HG03039 (cell line): ENCODE measurements around the gene CTCF.
A peak's percentile ranks its signal among the peaks of the same experiment; 100 is the strongest.

Experiments used
- ATAC-seq: cut with Tn5 transposase; IDR thresholded peaks from one replicate; pipeline ENCODE4 v1.9.1; 2021; ENCODE audit warnings: mild to moderate bottlenecking, moderate library complexity; ENCODE audit not compliant: unreplicated experiment

CTCF gene

DNA sequence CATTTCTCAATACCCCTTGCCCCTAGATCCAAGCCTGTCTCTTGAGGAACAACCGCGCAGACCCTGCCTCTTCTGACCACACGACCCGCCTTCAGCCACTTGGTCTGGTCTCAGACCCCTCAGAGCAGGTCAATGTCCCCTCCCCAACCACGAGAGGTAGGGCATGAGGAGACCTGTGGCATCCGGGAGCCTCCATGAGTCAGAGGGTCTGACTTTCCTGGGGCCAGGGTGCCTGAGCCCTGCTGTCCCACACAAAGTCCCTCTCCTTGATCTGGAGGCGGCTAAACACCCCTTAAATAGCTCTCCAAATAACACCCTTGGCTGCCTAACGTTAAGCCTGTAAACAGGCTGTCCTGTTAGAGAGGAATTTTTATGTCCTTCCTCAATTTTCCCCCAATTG lies 87.7 kb downstream of the CTCF start:
- no peak for ATAC-seq

GRCh38 chr16:67651039-67651438 lies 88.7 kb downstream of the CTCF start:
- no peak for ATAC-seq

- no peak for ATAC-seq
Observed at GRCh38 chr16:67651847-67652246, 89.5 kb downstream of the CTCF start.

DNA sequence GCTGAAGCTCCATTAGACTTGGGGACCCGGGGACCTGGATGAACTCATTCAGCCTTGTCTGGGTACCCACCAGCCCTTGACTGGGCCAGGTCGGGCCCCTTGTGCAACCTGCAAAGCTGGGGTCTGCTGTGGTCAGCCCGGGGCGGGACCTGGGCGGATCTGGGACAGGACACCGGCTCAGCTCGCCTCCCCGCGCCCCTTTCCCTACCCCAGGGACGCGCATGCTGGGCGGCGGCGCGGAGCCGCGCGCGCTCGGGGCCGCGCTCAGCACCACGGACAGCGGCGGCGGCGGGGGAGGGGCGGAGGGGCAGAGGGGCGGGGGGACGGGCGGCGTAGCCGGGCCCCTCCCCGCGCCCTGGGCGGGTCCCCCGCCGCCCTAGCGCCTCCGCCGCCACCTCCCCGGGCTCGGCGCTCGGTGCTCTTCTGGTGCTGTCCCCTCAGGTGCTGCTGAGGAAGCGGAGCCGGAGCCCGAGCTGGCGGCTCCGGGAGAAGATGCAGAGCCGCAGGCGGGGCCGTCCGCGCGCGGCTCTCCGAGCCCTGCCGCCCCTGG lies 90.3 kb downstream of the CTCF start:
- ATAC-seq: no peak

- no peak for ATAC-seq
Observed at GRCh38 chr16:67653128-67653788, 90.9 kb downstream of the CTCF start.

GRCh38 chr16:67653789-67654402 lies 91.6 kb downstream of the CTCF start:
- no peak for ATAC-seq

GRCh38 chr16:67654403-67654911 lies 92.1 kb downstream of the CTCF start:
- ATAC-seq: no peak

DNA sequence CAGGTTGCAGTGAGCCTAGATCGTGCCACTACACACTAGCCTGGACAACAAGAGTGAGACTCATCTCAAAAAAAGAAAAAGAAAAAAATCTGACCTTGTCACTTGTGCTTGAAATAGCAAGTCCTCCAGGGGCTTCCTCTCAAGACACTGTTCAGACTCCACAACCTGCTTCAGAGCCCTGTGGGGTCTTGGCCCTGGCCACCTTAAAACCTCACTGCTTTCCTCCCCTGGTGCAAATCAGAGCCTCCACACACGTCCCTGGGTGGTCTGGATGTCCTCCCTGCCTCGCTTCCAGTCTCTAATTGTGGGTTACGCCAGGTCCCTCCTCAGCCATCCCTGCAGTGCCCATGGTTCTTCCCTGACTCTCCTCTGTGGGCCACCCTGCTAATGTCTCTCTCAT lies 93.0 kb downstream of the CTCF start:
- no peak for ATAC-seq

DNA sequence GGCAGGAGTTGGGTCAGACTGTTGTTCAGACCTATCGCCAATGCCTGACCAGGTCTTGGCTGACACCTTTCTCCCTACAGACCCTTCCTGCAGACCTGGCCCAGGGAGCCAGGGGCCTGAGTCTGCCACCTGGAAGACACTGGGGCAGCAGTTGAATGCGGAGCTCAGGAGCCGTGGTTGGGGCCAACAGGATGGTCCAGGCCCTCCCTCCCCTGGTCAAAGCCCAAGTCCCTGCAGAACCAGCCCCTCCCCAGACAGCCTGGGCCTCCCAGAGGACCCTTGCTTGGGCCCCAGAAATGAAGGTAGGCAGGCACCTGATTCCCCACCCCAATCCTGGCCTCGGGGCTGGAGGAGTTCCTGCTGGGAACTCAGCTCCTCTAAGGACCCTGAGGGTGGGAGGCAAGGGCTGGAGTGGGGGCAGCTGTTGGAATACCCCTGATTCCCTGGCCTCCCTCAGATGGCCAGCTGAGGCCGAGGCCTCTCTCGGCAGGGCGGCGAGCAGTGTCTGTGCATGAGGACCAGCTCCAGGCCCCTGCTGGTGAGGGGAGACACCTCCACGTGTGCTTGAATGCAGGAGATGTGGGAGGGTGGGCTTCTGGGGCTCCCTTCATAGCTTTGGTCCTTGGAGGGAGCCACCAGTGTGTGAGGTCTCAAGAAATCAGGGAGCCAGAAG lies 94.2 kb downstream of the CTCF start:
- no peak for ATAC-seq

GRCh38 chr16:67657017-67657608 lies 94.8 kb downstream of the CTCF start:
- ATAC-seq: no peak

DNA sequence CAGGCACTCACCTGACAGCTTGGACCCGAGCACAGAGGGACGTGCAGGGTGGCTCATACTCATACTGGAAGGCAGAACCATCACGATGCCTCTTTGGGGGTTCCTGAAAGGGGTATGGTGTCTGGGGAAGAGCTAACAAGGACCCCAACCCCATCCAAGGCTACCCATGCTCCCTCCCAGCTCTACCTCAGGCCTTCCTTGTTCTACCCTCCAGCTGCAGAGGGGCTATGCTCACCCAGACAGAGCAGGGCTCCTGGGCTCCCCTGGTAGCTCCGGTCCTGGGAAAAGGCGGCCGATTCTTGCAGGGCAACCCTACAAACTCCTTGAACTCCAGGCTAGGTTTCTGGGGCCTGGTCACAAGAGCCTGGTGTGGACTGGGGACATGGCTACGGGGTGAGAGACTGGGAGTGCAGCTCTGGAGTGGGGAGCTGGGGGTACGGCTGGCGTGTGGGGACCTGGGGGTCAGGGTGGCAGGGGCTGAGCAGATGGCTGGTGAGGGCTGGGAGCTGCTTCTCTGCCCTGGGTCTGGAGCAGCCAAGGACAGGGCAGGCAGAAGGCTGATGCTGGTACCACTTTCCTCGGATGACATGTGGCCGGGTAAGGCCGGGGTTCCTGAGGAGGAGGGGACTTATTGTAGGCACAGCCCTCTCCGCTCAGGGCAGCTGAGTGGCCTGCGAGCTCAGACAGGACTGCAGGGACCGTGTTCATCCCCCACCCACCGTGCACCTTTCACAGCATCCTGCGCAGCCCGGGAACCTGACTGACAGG lies 95.6 kb downstream of the CTCF start:
- ATAC-seq: no peak

- no peak for ATAC-seq
Observed at GRCh38 chr16:67658849-67659674, 96.7 kb downstream of the CTCF start.

- peak; percentile 54 for ATAC-seq
Observed at GRCh38 chr16:67659675-67660563, 97.6 kb downstream of the CTCF start, which contains the start of gene ACD. Gene ACD (minus strand): TSS chr16:67660260. CDS start chr16:67660220, 40 bp downstream.

DNA sequence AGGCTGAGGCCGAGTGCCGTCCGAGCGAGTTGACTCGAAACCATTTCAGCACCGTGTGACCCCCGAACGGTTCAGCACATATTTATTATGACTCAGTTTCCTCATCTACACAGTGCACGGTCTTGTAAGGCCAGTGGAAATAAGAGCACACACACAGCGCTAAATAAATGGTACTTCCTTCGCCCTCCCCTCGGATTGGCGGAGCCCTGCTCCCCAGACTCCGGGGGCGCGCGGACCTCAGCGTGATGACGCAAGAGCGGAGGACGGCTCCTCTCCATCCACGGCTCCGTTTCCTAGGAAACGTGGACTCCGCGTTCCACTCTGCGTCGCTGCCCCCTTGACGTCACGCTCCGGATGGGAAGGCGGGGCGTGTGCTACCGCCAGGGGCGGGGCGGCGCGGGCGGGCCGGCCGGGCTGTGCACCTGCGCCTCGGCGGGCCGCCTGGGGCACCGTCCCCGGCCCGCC lies 98.3 kb downstream of the CTCF start, which contains the start of gene PARD6A:
PARD6A (plus strand) TSS at position 397 of the 465 bp plus-strand sequence. CDS start 79 bp downstream, outside the sequence.
- peak; percentile 62 for ATAC-seq

- ATAC-seq: peak; percentile 6
Observed at GRCh38 chr16:67661101-67661761, 98.9 kb downstream of the CTCF start.

- ATAC-seq: no peak
Observed at GRCh38 chr16:67661886-67662652, 99.7 kb downstream of the CTCF start.

DNA sequence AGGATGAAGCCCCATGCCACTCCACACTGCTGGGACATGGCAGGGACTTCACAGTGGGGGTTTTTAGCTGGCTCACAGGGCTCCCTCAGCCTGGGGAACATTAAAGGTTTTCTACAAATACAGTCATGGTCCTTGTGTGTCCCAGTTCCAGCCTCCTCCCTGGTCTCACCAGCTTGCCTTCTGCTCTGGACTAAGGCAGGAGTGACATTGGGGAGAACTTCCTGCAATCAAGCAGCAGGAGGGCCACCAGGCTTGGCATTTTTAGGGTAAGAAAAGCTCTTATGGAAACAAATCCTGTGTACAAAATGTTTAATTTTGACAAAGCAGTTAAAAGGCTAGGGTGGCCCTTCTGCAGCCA lies 100.3 kb downstream of the CTCF start:
- no peak for ATAC-seq
